HepG2 (cell line): ENCODE results near the gene MACROD2. TPM values are rescaled to one million over a fixed set of nuclear protein-coding genes. Genes with fewer than 3 reads are reported as not detected.

ENCODE experiments used
- ATAC-seq: fragments of 200-7000 bp; cut with Tn5 transposase; 3 replicates; pipeline ENCODE4 v1.9.1; 2020; ENCODE audit warnings: mild to moderate bottlenecking, moderate library complexity
- BruUV-seq: library from RNA; stranded (reverse); fragments of 400-500 nt; replicated peaks from 2 replicates; lab custom pipeline; 2021; lab: Mats Ljungman, UMichigan
- CTCF ChIA-PET: fragments of 300-600 bp; formaldehyde crosslinking; extraction: SDS; loops from one replicate; lab custom pipeline; 2021; ENCODE audit warnings: low total read pairs, inconsistent platforms, low intra/inter-chr PET ratio; lab: Yijun Ruan, JAX
- POLR2A ChIA-PET: fragments of 350-600 bp; sonication (Branson Sonifier 250); formaldehyde crosslinking; loops from one replicate; lab custom pipeline; 2020; ENCODE audit warnings: antibody characterized with exemption, inconsistent platforms; lab: Yijun Ruan, JAX
- DNase-seq: peaks from one replicate; pipeline ENCODE4 v3.0.0-alpha.2; 2015; ENCODE audit warnings: low spot score
- FAIRE-seq: peaks from 3 replicates; lab custom pipeline; 2011; peaks lifted over from hg19 to GRCh38; lab: Jason Lieb, UNC
- H2AFZ ChIP-seq: one replicate; pipeline ENCODE4 v1.6.1; 2011; ENCODE audit warnings: low read length, inconsistent platforms
- H3K27ac ChIP-seq: fragments of 300-600 bp; 3 replicates; pipeline ENCODE4 v1.8.0; 2011; ENCODE audit warnings: mixed run types, mild to moderate bottlenecking, mixed read lengths, low read length, inconsistent platforms; ENCODE audit not compliant: insufficient read depth; ENCODE audit errors: extremely low read length
- H3K27me3 ChIP-seq, 2 experiments: fragments of 200-600 bp in 1 of 2; 2 replicates in 1 of 2; 3 replicates in 1 of 2; pipeline versions ENCODE4 v1.6.0 to v1.8.0; 2011; ENCODE audit warnings: low read length in 2 of 2, mild to moderate bottlenecking in 2 of 2, moderate library complexity in 2 of 2, inconsistent platforms in 1 of 2; ENCODE audit not compliant: insufficient read depth in 2 of 2, control insufficient read depth in 1 of 2
- H3K36me3 ChIP-seq, 2 experiments: fragments of 200-600 bp in 1 of 2; replicated peaks in 1 of 2; 2 replicates in 1 of 2; 3 replicates in 1 of 2; pipeline versions ENCODE4 v1.5.1 to v1.8.0; 2011; ENCODE audit warnings: low read length in 2 of 2, inconsistent platforms in 1 of 2; ENCODE audit not compliant: insufficient read depth in 2 of 2, control insufficient read depth in 1 of 2
- H3K4me1 ChIP-seq: 2 replicates; pipeline ENCODE4 v1.5.1; 2012; ENCODE audit warnings: low read length, inconsistent platforms; ENCODE audit not compliant: insufficient read depth
- H3K4me2 ChIP-seq: 2 replicates; pipeline ENCODE4 v1.6.0; 2011; ENCODE audit warnings: low read depth, low read length, inconsistent platforms
- H3K4me3 ChIP-seq, 3 experiments: fragments of 200-600 bp in 1 of 3; sonication (generic), shearing (Covaris generic) in 1 of 3; replicated peaks in 1 of 3; 2 replicates each; pipeline ENCODE4 v1.5.1; 2011 to 2016; ENCODE audit warnings: low read length in 3 of 3, inconsistent platforms in 2 of 3, low read depth in 2 of 3, mild to moderate bottlenecking in 2 of 3, control low read depth in 1 of 3, mixed read lengths in 1 of 3; ENCODE audit not compliant: insufficient read depth in 1 of 3
- H3K79me2 ChIP-seq: one replicate; pipeline ENCODE4 v1.6.1; 2011; ENCODE audit warnings: low read length, inconsistent platforms; ENCODE audit not compliant: insufficient read depth
- H3K9ac ChIP-seq: 2 replicates; pipeline ENCODE4 v1.6.0; 2011; ENCODE audit warnings: mild to moderate bottlenecking, low read depth, low read length, inconsistent platforms; ENCODE audit not compliant: insufficient read depth
- H3K9me3 ChIP-seq: 2 replicates; pipeline ENCODE4 v1.5.1; 2012; ENCODE audit warnings: mild to moderate bottlenecking, low read length
- H4K20me1 ChIP-seq: 2 replicates; pipeline ENCODE4 v1.6.0; 2011; ENCODE audit warnings: inconsistent platforms, mild to moderate bottlenecking, low read length, moderate library complexity; ENCODE audit not compliant: insufficient read depth
- ARHGAP35 ChIP-seq: sonication (generic); formaldehyde crosslinking; IDR thresholded peaks from 2 replicates; pipeline ENCODE4 v1.9.0; 2022; ENCODE audit warnings: mild to moderate bottlenecking, inconsistent platforms, moderate library complexity, missing genetic modification reagents, borderline replicate concordance
- CCDC6 ChIP-seq: sonication (generic); formaldehyde crosslinking; IDR thresholded peaks from 2 replicates; pipeline ENCODE4 v1.8.1; 2022; ENCODE audit warnings: mild to moderate bottlenecking, missing genetic modification reagents, moderate library complexity
- GTF3A ChIP-seq: sonication (generic); formaldehyde crosslinking; conservative IDR thresholded peaks from 2 replicates; pipeline ENCODE4 v1.4.0; 2020; ENCODE audit warnings: mild to moderate bottlenecking, missing genetic modification reagents
- IKZF5 ChIP-seq: IDR thresholded peaks from 2 replicates; pipeline ENCODE4 v1.6.1; 2018; ENCODE audit warnings: missing genetic modification reagents, mild to moderate bottlenecking, missing compliant biosample characterization
- IRF2 ChIP-seq: IDR thresholded peaks from 2 replicates; pipeline ENCODE4 v1.6.1; 2018; ENCODE audit warnings: missing genetic modification reagents, missing compliant biosample characterization
- JUN ChIP-seq: sonication (generic); formaldehyde crosslinking; IDR thresholded peaks from 2 replicates; pipeline ENCODE4 v1.4.0; 2020; ENCODE audit warnings: mild to moderate bottlenecking, missing genetic modification reagents
- NR0B2 ChIP-seq: sonication (generic); formaldehyde crosslinking; IDR thresholded peaks from 2 replicates; pipeline ENCODE4 v1.4.0; 2020; ENCODE audit warnings: mild to moderate bottlenecking, missing genetic modification reagents
- PITX1 ChIP-seq: sonication (generic); formaldehyde crosslinking; IDR thresholded peaks from 2 replicates; pipeline ENCODE4 v1.5.1; 2020; ENCODE audit warnings: mild to moderate bottlenecking, missing genetic modification reagents
- SNAPC5 ChIP-seq: sonication (generic); formaldehyde crosslinking; IDR thresholded peaks from 2 replicates; pipeline ENCODE4 v1.8.1; 2023; ENCODE audit warnings: mild to moderate bottlenecking, missing genetic modification reagents, borderline replicate concordance
- TFAP4 ChIP-seq: sonication (generic); IDR thresholded peaks from 2 replicates; pipeline ENCODE4 v1.6.1; 2016; ENCODE audit warnings: low read depth, borderline replicate concordance
- ZBTB20 ChIP-seq: sonication (generic); formaldehyde crosslinking; IDR thresholded peaks from 2 replicates; pipeline ENCODE4 v1.8.1; 2023; ENCODE audit warnings: missing genetic modification reagents, low read depth, mild to moderate bottlenecking, borderline replicate concordance
- ZHX1 ChIP-seq: sonication (generic); formaldehyde crosslinking; IDR thresholded peaks from 2 replicates; pipeline ENCODE4 v1.8.1; 2022; ENCODE audit warnings: low read depth, mild to moderate bottlenecking, missing genetic modification reagents
- ZNF253 ChIP-seq: sonication (generic); formaldehyde crosslinking; IDR thresholded peaks from 2 replicates; pipeline ENCODE4 v1.8.0; 2022; ENCODE audit warnings: mild to moderate bottlenecking, missing genetic modification reagents, borderline replicate concordance
- ZNF576 ChIP-seq: sonication (generic); formaldehyde crosslinking; IDR thresholded peaks from 2 replicates; pipeline ENCODE4 v1.4.0; 2020; ENCODE audit warnings: mild to moderate bottlenecking, missing genetic modification reagents
- ZNF615 ChIP-seq: sonication (generic); formaldehyde crosslinking; IDR thresholded peaks from 2 replicates; pipeline ENCODE4 v1.5.0; 2020; ENCODE audit warnings: mild to moderate bottlenecking, missing genetic modification reagents, borderline replicate concordance
- ZSCAN12 ChIP-seq: sonication (generic); formaldehyde crosslinking; IDR thresholded peaks from 2 replicates; pipeline ENCODE4 v1.9.0; 2021; ENCODE audit warnings: mild to moderate bottlenecking, missing genetic modification reagents
- WGBS: methylation state at CpG from one replicate; pipeline ENCODE4 v1.1.6; 2017; ENCODE audit warnings: low lambda C conversion rate; 5-methylcytosine and 5-hydroxymethylcytosine counted together
- in situ Hi-C: cut with HindIII; loops from 2 replicates; pipeline ENCODE4 v1.10.0; 2017; ENCODE audit warnings: low pct_unique_long_range_greater_than_20kb; ENCODE audit not compliant: extremely low pct_ligation_motif_present
- intact Hi-C: fragments of 100-400 bp; cut with micrococcal nuclease; formaldehyde crosslinking; loops from one replicate; pipeline ENCODE4 v1.10.0; 2022; ENCODE audit not compliant: unreplicated experiment
- polyA plus RNA-seq, 8 experiments: library from polyadenylated mRNA; depleted of rRNA in 3 of 8; stranded (reverse) in 7 of 8; unstranded in 1 of 8; fragments of >200 nt; fragmentation: Illumina TruSeq in 4 of 8; extraction: Trizol in 4 of 8; gene quantifications; 2 replicates each; pipeline versions ENCODE4 v1.2.1 to v1.2.3, GENCODE V29; 2011 to 2016; ENCODE audit warnings: low read depth in 4 of 8, missing spikeins in 1 of 8, mixed read lengths in 1 of 8; ENCODE audit not compliant: insufficient read depth in 1 of 8
- total RNA-seq, 5 experiments: library from RNA; depleted of rRNA; stranded (reverse); fragments of >200 nt; fragmentation: Illumina TruSeq; extraction: Trizol; gene quantifications; 2 replicates each; pipeline ENCODE4 v1.2.3, GENCODE V29; 2016; ENCODE audit warnings: low read depth in 1 of 5

MACROD2 gene
- total and polyA plus RNA-seq, 2 of the 13 experiments (the other 11 are each of a cell fraction or from before 2014, with no cell fraction given) = 0.13 to 0.51 TPM

GRCh38 chr20:15395457-15395856, 1400.1 kb downstream of the MACROD2 start:
- no peak for TF ChIP-seq ZNF615 (CRISPR knock-in tag)
- TF ChIP-seq PITX1 (CRISPR knock-in tag) = no peak
- no peak for TF ChIP-seq ZNF576 (CRISPR knock-in tag)
- no peak for TF ChIP-seq NR0B2 (CRISPR knock-in tag)
- TF ChIP-seq IKZF5 = no peak
- no peak for TF ChIP-seq JUN (CRISPR knock-in tag)
- no peak for TF ChIP-seq IRF2 (CRISPR knock-in tag)
- TF ChIP-seq ZHX1 (CRISPR knock-in tag) = no peak
- TF ChIP-seq GTF3A (CRISPR knock-in tag) = no peak
- TF ChIP-seq CCDC6 = no peak
- TF ChIP-seq ZBTB20 (CRISPR knock-in tag) = no peak
- no peak for TF ChIP-seq SNAPC5 (CRISPR knock-in tag)
- TF ChIP-seq ZNF253 (CRISPR knock-in tag) = no peak
- no peak for TF ChIP-seq ZSCAN12 (CRISPR knock-in tag)
- no peak for TF ChIP-seq ARHGAP35
- TF ChIP-seq TFAP4 = no peak
- Histone ChIP-seq H3K4me2 (no peak overlapping the region), H3K79me2 (no peaks in the 10 kb centered on the region), H3K9me3 (peaks cover 84% of the 10 kb centered on the region), H3K4me3 (no peak overlapping the region), H3K27me3 (no peaks in the 10 kb centered on the region), H3K4me1 (no peaks in the 10 kb centered on the region), H4K20me1 (no peaks in the 10 kb centered on the region), H3K9ac (no peak overlapping the region), H3K27ac (no peak overlapping the region), H3K36me3 (no peaks in the 10 kb centered on the region), H2AFZ (no peak overlapping the region)
- ChIA-PET CTCF (no interaction called here), POLR2A (no interaction called here)
- no peak for FAIRE-seq
- 4% methylated on average over 3 of the region's 3 CpGs for WGBS
- no TSS peak for BruUV-seq
- intact Hi-C loops = no loop called here
- in situ Hi-C loops = no loop called here
- no peak for DNase-seq
- ATAC-seq = no peak
